GM23338 (cell line): ENCODE results near the gene KRTAP9-8. TPM values are rescaled to one million over a fixed set of nuclear protein-coding genes. Genes with fewer than 3 reads are reported as not detected.
"Not testable (repeated sequence)": the region's sequence is repeated elsewhere in the genome, so short reads cannot be mapped to it uniquely, and the experiment has no call there.

Experiments
- ATAC-seq: fragments of 200-7000 bp; cut with Tn5 transposase; 3 replicates; pipeline ENCODE4 v1.9.1; 2020
- DNase-seq: peaks from one replicate; pipeline ENCODE4 v3.0.0-alpha.2; 2015; ENCODE audit warnings: low spot score
- H2AFZ ChIP-seq: fragments of 200-600 bp; sonication (generic); 2 replicates; pipeline ENCODE4 v1.8.0; 2016; ENCODE audit warnings: antibody characterized with exemption, mild to moderate bottlenecking, moderate library complexity
- H3F3A ChIP-seq: fragments of 200-600 bp; sonication (generic); replicated peaks from 2 replicates; pipeline ENCODE4 v1.8.0; 2017; ENCODE audit warnings: antibody characterized with exemption, mixed run types, low read depth
- H3K27ac ChIP-seq: fragments of 200-600 bp; sonication (generic); 2 replicates; pipeline ENCODE4 v1.6.1; 2016; ENCODE audit warnings: low read depth
- H3K27me3 ChIP-seq: fragments of 200-600 bp; sonication (generic); 2 replicates; pipeline ENCODE4 v1.8.0; 2016; ENCODE audit warnings: mild to moderate bottlenecking, mixed run types, moderate library complexity; ENCODE audit not compliant: insufficient read depth
- H3K36me3 ChIP-seq: fragments of 200-600 bp; sonication (generic); 2 replicates; pipeline ENCODE4 v1.8.0; 2016; ENCODE audit warnings: mild to moderate bottlenecking; ENCODE audit not compliant: insufficient read depth
- H3K4me1 ChIP-seq: fragments of 200-600 bp; sonication (generic); 2 replicates; pipeline ENCODE4 v1.8.0; 2016; ENCODE audit warnings: mild to moderate bottlenecking, moderate library complexity; ENCODE audit not compliant: insufficient read depth
- H3K4me2 ChIP-seq: fragments of 200-600 bp; sonication (generic); 2 replicates; pipeline ENCODE4 v1.7.1; 2017; ENCODE audit warnings: mixed run types
- H3K4me3 ChIP-seq: fragments of 200-600 bp; sonication (generic); 2 replicates; pipeline ENCODE4 v1.6.1; 2016; ENCODE audit warnings: mixed run types
- H3K79me2 ChIP-seq: fragments of 200-600 bp; sonication (generic); replicated peaks from 2 replicates; pipeline ENCODE4 v1.8.0; 2017; ENCODE audit warnings: mild to moderate bottlenecking; ENCODE audit not compliant: insufficient read depth
- H3K9me2 ChIP-seq: fragments of 200-600 bp; sonication (generic); 2 replicates; pipeline ENCODE4 v1.8.0; 2017; ENCODE audit not compliant: insufficient read depth
- H4K20me1 ChIP-seq: fragments of 200-600 bp; sonication (generic); replicated peaks from 2 replicates; pipeline ENCODE4 v1.8.0; 2017; ENCODE audit warnings: mild to moderate bottlenecking; ENCODE audit not compliant: insufficient read depth
- H3K27ac Mint-ChIP-seq: 2 replicates; pipeline ENCODE4 v1.8.0; 2020; ENCODE audit warnings: inconsistent platforms, mild to moderate bottlenecking, moderate library complexity, mixed read lengths
- H3K27me3 Mint-ChIP-seq: 3 replicates; pipeline ENCODE4 v1.8.0; 2022; ENCODE audit warnings: low read depth, mild to moderate bottlenecking, moderate library complexity, mixed read lengths, inconsistent platforms; ENCODE audit not compliant: insufficient read depth, poor library complexity
- H3K36me3 Mint-ChIP-seq: 3 replicates; pipeline ENCODE4 v1.8.0; 2021; ENCODE audit warnings: low read depth, mild to moderate bottlenecking, inconsistent platforms, moderate library complexity, mixed read lengths
- H3K4me1 Mint-ChIP-seq: 3 replicates; pipeline ENCODE4 v1.8.0; 2020; ENCODE audit warnings: mild to moderate bottlenecking, inconsistent platforms, mixed read lengths
- H3K4me3 Mint-ChIP-seq: 3 replicates; pipeline ENCODE4 v1.8.0; 2021; ENCODE audit warnings: moderate library complexity, mild to moderate bottlenecking, inconsistent platforms, mixed read lengths
- H3K9me3 Mint-ChIP-seq: 3 replicates; pipeline ENCODE4 v1.8.0; 2020; ENCODE audit warnings: moderate library complexity, mild to moderate bottlenecking, inconsistent platforms, mixed read lengths
- CREB1 ChIP-seq: fragments of 250-450 bp; sonication (Bioruptor Pico); IDR thresholded peaks from 2 replicates; pipeline ENCODE4 v1.5.0; 2020; ENCODE audit warnings: low read depth, mild to moderate bottlenecking, moderate library complexity
- EZH2phosphoT487 ChIP-seq: fragments of 200-600 bp; sonication (generic); IDR thresholded peaks from one replicate; pipeline ENCODE4 v1.8.1; 2018; ENCODE audit warnings: antibody characterized with exemption; ENCODE audit not compliant: unreplicated experiment
- JUNB ChIP-seq: IDR thresholded peaks from one replicate; pipeline ENCODE4 v1.6.1; 2016; ENCODE audit warnings: antibody characterized with exemption; ENCODE audit not compliant: unreplicated experiment
- ZNF114 ChIP-seq: fragments of 250-450 bp; sonication (Bioruptor Pico); IDR thresholded peaks from 2 replicates; pipeline ENCODE4 v1.5.0; 2020; ENCODE audit warnings: mild to moderate bottlenecking, moderate library complexity
- ZNF331 ChIP-seq: fragments of 250-450 bp; sonication (Bioruptor Pico); IDR thresholded peaks from 2 replicates; pipeline ENCODE4 v1.5.0; 2020; ENCODE audit warnings: low read depth, mild to moderate bottlenecking, moderate library complexity
- polyA plus RNA-seq: library from polyadenylated mRNA; unstranded; fragments of >200 nt; fragmentation: Nextera tagmentation; extraction: Ambion mirVana; gene quantifications from 2 replicates; pipeline ENCODE4 v1.2.1, GENCODE V29; 2016
- total RNA-seq: library from RNA; depleted of rRNA; stranded (reverse); fragments of >200 nt; shearing (Covaris generic); gene quantifications from 2 replicates; pipeline ENCODE4 v1.2.3, GENCODE V29; 2014
- TF ChIP-seq, protein P1 (sequence below): IDR thresholded peaks from one replicate; pipeline ENCODE4 v1.6.1; 2018; ENCODE audit warnings: antibody characterized with exemption; ENCODE audit not compliant: unreplicated experiment
- TF ChIP-seq, protein P2 (sequence below): fragments of 250-450 bp; sonication (Bioruptor Pico); IDR thresholded peaks from 2 replicates; pipeline ENCODE4 v1.5.0; 2020; ENCODE audit warnings: mild to moderate bottlenecking, moderate library complexity

The KRTAP9-8 gene
- total and polyA plus RNA-seq, 2 experiments from 2014 or later, result not detected

DNA sequence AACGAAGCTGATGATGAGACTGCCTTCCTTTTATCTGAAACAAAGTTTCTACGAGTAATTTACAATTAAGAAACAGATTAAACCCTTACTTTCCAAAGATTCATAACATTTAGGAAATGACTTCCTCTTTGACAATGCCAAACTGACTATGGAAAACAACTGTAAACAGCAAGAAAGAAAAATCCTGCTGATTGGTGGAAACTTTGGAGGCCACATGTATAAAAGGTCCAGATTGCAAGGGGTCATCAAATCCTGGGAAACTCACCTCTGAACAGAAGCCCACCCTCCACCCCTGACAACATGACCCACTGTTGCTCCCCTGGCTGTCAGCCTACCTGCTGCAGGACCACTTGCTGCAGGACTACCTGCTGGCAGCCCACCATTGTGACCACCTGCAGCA lies 27.3 kb downstream of the KRTAP9-8 start, which contains the start of gene KRTAP9-6 (continued):
- TF ChIP-seq, protein P1, sequence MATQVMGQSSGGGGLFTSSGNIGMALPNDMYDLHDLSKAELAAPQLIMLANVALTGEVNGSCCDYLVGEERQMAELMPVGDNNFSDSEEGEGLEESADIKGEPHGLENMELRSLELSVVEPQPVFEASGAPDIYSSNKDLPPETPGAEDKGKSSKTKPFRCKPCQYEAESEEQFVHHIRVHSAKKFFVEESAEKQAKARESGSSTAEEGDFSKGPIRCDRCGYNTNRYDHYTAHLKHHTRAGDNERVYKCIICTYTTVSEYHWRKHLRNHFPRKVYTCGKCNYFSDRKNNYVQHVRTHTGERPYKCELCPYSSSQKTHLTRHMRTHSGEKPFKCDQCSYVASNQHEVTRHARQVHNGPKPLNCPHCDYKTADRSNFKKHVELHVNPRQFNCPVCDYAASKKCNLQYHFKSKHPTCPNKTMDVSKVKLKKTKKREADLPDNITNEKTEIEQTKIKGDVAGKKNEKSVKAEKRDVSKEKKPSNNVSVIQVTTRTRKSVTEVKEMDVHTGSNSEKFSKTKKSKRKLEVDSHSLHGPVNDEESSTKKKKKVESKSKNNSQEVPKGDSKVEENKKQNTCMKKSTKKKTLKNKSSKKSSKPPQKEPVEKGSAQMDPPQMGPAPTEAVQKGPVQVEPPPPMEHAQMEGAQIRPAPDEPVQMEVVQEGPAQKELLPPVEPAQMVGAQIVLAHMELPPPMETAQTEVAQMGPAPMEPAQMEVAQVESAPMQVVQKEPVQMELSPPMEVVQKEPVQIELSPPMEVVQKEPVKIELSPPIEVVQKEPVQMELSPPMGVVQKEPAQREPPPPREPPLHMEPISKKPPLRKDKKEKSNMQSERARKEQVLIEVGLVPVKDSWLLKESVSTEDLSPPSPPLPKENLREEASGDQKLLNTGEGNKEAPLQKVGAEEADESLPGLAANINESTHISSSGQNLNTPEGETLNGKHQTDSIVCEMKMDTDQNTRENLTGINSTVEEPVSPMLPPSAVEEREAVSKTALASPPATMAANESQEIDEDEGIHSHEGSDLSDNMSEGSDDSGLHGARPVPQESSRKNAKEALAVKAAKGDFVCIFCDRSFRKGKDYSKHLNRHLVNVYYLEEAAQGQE, result no peak
- TF ChIP-seq JUNB (no peak), CREB1 (CRISPR knock-in tag) (no peak), EZH2phosphoT487 (no peak)

DNA sequence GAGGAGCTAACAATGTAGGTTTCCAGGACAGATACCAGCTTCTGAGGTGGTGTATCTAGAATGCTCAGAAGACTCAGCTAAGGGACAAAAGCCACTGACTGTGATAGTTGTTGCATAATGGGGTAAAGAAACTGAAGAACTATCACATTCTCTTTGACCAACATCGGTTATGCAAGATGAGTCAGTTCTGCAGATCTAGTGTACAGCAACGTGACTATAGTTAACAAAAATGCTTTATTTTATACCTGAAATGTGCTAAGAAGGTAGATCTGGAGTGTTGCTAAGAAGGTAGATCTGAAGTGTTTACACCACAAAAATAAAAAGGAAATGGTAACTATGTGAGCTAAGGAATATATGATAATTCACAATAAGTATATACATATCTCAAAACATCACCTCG lies 29.9 kb downstream of the KRTAP9-8 start:
- Histone ChIP-seq H3K27ac (no peak overlapping the region), H3K79me2 (no peaks in the 10 kb centered on the region), H2AFZ (no peak overlapping the region), H3K4me3 (no peak overlapping the region), H3K4me2 (no peak overlapping the region), H3K36me3 (no peaks in the 10 kb centered on the region), H3F3A (no peaks in the 10 kb centered on the region), H3K27me3 (no peaks in the 10 kb centered on the region), H4K20me1 (no peaks in the 10 kb centered on the region), H3K9me2 (no peaks in the 10 kb centered on the region), H3K4me1 (no peaks in the 10 kb centered on the region)
- DNase-seq (no peak), ATAC-seq (no peak)
- no peak overlapping the region for H3K27ac Mint-ChIP-seq
- H3K27me3 Mint-ChIP-seq, result peaks cover 2% of the 10 kb centered on the region
- no peaks in the 10 kb centered on the region for H3K36me3 Mint-ChIP-seq
- no peaks in the 10 kb centered on the region for H3K4me1 Mint-ChIP-seq
- no peaks in the 10 kb centered on the region for H3K9me3 Mint-ChIP-seq
- TF ChIP-seq EZH2phosphoT487, result no peak
- no peak for TF ChIP-seq ZNF114 (CRISPR knock-in tag)
- no peak for TF ChIP-seq ZNF331
- TF ChIP-seq JUNB, result no peak
- TF ChIP-seq, protein P2, sequence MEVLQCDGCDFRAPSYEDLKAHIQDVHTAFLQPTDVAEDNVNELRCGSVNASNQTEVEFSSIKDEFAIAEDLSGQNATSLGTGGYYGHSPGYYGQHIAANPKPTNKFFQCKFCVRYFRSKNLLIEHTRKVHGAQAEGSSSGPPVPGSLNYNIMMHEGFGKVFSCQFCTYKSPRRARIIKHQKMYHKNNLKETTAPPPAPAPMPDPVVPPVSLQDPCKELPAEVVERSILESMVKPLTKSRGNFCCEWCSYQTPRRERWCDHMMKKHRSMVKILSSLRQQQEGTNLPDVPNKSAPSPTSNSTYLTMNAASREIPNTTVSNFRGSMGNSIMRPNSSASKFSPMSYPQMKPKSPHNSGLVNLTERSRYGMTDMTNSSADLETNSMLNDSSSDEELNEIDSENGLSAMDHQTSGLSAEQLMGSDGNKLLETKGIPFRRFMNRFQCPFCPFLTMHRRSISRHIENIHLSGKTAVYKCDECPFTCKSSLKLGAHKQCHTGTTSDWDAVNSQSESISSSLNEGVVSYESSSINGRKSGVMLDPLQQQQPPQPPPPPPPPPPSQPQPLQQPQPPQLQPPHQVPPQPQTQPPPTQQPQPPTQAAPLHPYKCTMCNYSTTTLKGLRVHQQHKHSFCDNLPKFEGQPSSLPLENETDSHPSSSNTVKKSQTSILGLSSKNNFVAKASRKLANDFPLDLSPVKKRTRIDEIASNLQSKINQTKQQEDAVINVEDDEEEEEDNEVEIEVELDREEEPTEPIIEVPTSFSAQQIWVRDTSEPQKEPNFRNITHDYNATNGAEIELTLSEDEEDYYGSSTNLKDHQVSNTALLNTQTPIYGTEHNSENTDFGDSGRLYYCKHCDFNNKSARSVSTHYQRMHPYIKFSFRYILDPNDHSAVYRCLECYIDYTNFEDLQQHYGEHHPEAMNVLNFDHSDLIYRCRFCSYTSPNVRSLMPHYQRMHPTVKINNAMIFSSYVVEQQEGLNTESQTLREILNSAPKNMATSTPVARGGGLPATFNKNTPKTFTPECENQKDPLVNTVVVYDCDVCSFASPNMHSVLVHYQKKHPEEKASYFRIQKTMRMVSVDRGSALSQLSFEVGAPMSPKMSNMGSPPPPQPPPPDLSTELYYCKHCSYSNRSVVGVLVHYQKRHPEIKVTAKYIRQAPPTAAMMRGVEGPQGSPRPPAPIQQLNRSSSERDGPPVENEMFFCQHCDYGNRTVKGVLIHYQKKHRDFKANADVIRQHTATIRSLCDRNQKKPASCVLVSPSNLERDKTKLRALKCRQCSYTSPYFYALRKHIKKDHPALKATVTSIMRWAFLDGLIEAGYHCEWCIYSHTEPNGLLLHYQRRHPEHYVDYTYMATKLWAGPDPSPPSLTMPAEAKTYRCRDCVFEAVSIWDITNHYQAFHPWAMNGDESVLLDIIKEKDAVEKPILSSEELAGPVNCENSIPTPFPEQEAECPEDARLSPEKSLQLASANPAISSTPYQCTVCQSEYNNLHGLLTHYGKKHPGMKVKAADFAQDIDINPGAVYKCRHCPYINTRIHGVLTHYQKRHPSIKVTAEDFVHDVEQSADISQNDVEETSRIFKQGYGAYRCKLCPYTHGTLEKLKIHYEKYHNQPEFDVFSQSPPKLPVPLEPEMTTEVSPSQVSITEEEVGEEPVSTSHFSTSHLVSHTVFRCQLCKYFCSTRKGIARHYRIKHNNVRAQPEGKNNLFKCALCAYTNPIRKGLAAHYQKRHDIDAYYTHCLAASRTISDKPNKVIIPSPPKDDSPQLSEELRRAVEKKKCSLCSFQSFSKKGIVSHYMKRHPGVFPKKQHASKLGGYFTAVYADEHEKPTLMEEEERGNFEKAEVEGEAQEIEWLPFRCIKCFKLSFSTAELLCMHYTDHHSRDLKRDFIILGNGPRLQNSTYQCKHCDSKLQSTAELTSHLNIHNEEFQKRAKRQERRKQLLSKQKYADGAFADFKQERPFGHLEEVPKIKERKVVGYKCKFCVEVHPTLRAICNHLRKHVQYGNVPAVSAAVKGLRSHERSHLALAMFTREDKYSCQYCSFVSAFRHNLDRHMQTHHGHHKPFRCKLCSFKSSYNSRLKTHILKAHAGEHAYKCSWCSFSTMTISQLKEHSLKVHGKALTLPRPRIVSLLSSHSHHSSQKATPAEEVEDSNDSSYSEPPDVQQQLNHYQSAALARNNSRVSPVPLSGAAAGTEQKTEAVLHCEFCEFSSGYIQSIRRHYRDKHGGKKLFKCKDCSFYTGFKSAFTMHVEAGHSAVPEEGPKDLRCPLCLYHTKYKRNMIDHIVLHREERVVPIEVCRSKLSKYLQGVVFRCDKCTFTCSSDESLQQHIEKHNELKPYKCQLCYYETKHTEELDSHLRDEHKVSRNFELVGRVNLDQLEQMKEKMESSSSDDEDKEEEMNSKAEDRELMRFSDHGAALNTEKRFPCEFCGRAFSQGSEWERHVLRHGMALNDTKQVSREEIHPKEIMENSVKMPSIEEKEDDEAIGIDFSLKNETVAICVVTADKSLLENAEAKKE (CRISPR knock-in tag), result no peak
- no peak overlapping the region for H3K4me3 Mint-ChIP-seq

DNA sequence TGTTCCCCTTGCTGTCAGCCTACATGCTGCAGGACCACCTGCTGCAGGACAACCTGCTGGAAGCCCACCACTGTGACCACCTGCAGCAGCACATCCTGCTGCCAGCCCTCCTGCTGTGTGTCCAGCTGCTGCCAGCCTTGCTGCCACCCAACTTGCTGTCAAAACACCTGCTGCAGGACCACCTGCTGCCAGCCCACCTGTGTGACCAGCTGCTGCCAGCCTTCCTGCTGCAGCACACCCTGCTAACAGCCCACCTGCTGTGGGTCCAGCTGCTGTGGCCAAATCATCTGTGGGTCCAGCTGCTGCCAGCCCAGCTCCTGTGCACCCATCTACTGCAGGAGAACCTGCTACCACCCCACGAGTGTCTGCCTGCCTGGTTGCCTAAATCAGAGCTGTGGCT lies 33.5 kb downstream of the KRTAP9-8 start:
- not testable (repeated sequence) for H3K79me2 ChIP-seq, H3K4me1 Mint-ChIP-seq, H3K4me3 Mint-ChIP-seq, H3K9me2 ChIP-seq, ATAC-seq, H3K27ac ChIP-seq, H3K9me3 Mint-ChIP-seq, H4K20me1 ChIP-seq, H3K36me3 ChIP-seq, H3K27me3 Mint-ChIP-seq, H3F3A ChIP-seq, H2AFZ ChIP-seq, H3K36me3 Mint-ChIP-seq, H3K4me1 ChIP-seq, DNase-seq, H3K4me3 ChIP-seq, H3K4me2 ChIP-seq, H3K27me3 ChIP-seq, H3K27ac Mint-ChIP-seq
